Measurements from ENCODE around the gene PGF. TPM values are rescaled to one million over a fixed set of nuclear protein-coding genes. Genes with fewer than 3 reads are reported as not detected.

Gene PGF
- total and polyA plus RNA-seq, 2 experiments from 2014 or later = 25.0 to 31.0 TPM

DNA sequence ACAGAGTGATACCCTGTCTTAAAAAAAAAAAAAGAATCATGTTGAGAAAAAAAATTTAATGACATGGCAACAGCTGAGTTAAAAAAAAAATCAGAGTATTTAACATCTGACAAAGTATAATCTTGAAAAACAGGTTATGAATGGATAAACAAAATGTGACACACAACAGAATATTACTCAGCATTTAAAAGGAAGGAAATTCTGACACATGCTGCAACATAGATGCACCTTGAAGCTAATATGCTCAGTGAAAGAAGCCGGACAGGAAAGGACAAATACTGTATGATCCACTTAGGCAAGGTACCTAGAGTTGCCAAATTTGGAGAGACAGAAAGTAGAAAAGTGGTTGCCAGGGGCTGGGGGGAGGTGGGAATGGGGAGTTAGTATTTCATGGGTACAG, 27.9 kb upstream of the PGF start:
- Histone ChIP-seq H3K9me2 (replicated peaks; ENCODE audit: insufficient read depth) (no peaks in the 10 kb centered on the region), H3K4me2 (no peak overlapping the region), H3K9me3 (ENCODE audit: low read depth) (no peaks in the 10 kb centered on the region), H3K36me3 (replicated peaks; ENCODE audit: insufficient read depth, low read depth) (no peaks in the 10 kb centered on the region), H3K27ac (no peak overlapping the region), H3K79me2 (no peaks in the 10 kb centered on the region), H4K20me1 (ENCODE audit: insufficient read depth, poor library complexity, severe bottlenecking) (no peaks in the 10 kb centered on the region), H3K4me1 (ENCODE audit: insufficient read depth) (peaks cover 28% of the 10 kb centered on the region), H2AFZ (no peak overlapping the region), H3K27me3 (no peaks in the 10 kb centered on the region), H3K4me3 (no peak overlapping the region)
- no peak for DNase-seq (ENCODE audit: low spot score)
- TF ChIP-seq EZH2 (IDR thresholded peaks at IDR 0.05; ENCODE audit: borderline replicate concordance) (no peak), EZH2phosphoT487 (IDR thresholded peaks at IDR 0.05; ENCODE audit: low read depth, severe bottlenecking, unreplicated experiment) (no peak)
- TF ChIP-seq, protein P1, sequence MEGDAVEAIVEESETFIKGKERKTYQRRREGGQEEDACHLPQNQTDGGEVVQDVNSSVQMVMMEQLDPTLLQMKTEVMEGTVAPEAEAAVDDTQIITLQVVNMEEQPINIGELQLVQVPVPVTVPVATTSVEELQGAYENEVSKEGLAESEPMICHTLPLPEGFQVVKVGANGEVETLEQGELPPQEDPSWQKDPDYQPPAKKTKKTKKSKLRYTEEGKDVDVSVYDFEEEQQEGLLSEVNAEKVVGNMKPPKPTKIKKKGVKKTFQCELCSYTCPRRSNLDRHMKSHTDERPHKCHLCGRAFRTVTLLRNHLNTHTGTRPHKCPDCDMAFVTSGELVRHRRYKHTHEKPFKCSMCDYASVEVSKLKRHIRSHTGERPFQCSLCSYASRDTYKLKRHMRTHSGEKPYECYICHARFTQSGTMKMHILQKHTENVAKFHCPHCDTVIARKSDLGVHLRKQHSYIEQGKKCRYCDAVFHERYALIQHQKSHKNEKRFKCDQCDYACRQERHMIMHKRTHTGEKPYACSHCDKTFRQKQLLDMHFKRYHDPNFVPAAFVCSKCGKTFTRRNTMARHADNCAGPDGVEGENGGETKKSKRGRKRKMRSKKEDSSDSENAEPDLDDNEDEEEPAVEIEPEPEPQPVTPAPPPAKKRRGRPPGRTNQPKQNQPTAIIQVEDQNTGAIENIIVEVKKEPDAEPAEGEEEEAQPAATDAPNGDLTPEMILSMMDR (IDR thresholded peaks at IDR 0.05; ENCODE audit: poor library complexity) = no peak
- 94% methylated on average over 1 of the region's 1 CpG for WGBS (ENCODE audit: low lambda C conversion rate, missing lambda C conversion rate)

- H4K20me1 ChIP-seq (ENCODE audit: insufficient read depth, poor library complexity, severe bottlenecking) = no peaks in the 10 kb centered on the region
- no peak overlapping the region for H2AFZ ChIP-seq
- no peaks in the 10 kb centered on the region for H3K36me3 ChIP-seq (replicated peaks; ENCODE audit: insufficient read depth, low read depth)
- H3K9me3 ChIP-seq (ENCODE audit: low read depth) = no peaks in the 10 kb centered on the region
- H3K4me1 ChIP-seq (ENCODE audit: insufficient read depth) = peaks cover 35% of the 10 kb centered on the region
- no peaks in the 10 kb centered on the region for H3K79me2 ChIP-seq
- 93% methylated on average over 4 of the region's 4 CpGs for WGBS (ENCODE audit: low lambda C conversion rate, missing lambda C conversion rate)
- H3K27me3 ChIP-seq = no peaks in the 10 kb centered on the region
- H3K4me3 ChIP-seq = no peak overlapping the region
- H3K27ac ChIP-seq = no peak overlapping the region
- no peaks in the 10 kb centered on the region for H3K9me2 ChIP-seq (replicated peaks; ENCODE audit: insufficient read depth)
- no peak overlapping the region for H3K4me2 ChIP-seq
- no peak for DNase-seq (ENCODE audit: low spot score)
- TF ChIP-seq, protein P1 (IDR thresholded peaks at IDR 0.05; ENCODE audit: poor library complexity) = no peak
- TF ChIP-seq EZH2phosphoT487 (IDR thresholded peaks at IDR 0.05; ENCODE audit: low read depth, severe bottlenecking, unreplicated experiment) (no peak), EZH2 (IDR thresholded peaks at IDR 0.05; ENCODE audit: borderline replicate concordance) (no peak)
Observed at GRCh38 chr14:74982661-74983060, 27.3 kb upstream of the PGF start.

GRCh38 chr14:74981833-74982232, 26.4 kb upstream of the PGF start:
- Histone ChIP-seq H3K36me3 (replicated peaks; ENCODE audit: insufficient read depth, low read depth) (no peaks in the 10 kb centered on the region), H2AFZ (no peak overlapping the region), H3K27me3 (no peaks in the 10 kb centered on the region), H3K9me3 (ENCODE audit: low read depth) (no peaks in the 10 kb centered on the region), H3K4me2 (no peak overlapping the region), H3K79me2 (no peaks in the 10 kb centered on the region), H4K20me1 (ENCODE audit: insufficient read depth, poor library complexity, severe bottlenecking) (no peaks in the 10 kb centered on the region), H3K4me3 (no peak overlapping the region), H3K27ac (no peak overlapping the region), H3K4me1 (ENCODE audit: insufficient read depth) (peaks cover 42% of the 10 kb centered on the region), H3K9me2 (replicated peaks; ENCODE audit: insufficient read depth) (no peaks in the 10 kb centered on the region)
- no peak for DNase-seq (ENCODE audit: low spot score)
- 98% methylated on average over 5 of the region's 5 CpGs for WGBS (ENCODE audit: low lambda C conversion rate, missing lambda C conversion rate)
- TF ChIP-seq, protein P1 (IDR thresholded peaks at IDR 0.05; ENCODE audit: poor library complexity) = no peak
- no peak for TF ChIP-seq EZH2 (IDR thresholded peaks at IDR 0.05; ENCODE audit: borderline replicate concordance)
- TF ChIP-seq EZH2phosphoT487 (IDR thresholded peaks at IDR 0.05; ENCODE audit: low read depth, severe bottlenecking, unreplicated experiment) = no peak

DNA sequence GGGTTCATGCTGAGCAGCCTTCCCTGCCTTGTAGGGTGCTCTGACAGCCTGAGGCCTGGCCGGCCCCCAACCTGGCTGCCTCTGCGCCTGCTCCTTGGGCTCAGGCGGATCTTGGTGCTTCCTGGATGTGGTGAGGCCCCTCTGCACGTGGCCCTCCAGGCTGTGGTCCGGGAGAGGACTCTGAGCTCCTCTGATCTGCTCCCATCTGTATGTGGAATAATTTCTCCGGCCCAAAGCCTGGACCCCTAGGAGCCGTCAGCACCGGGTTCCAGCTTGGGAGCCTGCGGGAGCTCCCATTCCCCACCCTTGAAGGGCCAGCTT, 26.0 kb upstream of the PGF start:
- DNase-seq (ENCODE audit: low spot score) = no peak
- TF ChIP-seq, protein P1 (IDR thresholded peaks at IDR 0.05; ENCODE audit: poor library complexity) = no peak
- TF ChIP-seq EZH2 (IDR thresholded peaks at IDR 0.05; ENCODE audit: borderline replicate concordance) = no peak
- TF ChIP-seq EZH2phosphoT487 (IDR thresholded peaks at IDR 0.05; ENCODE audit: low read depth, severe bottlenecking, unreplicated experiment) = no peak
- Histone ChIP-seq H3K36me3 (replicated peaks; ENCODE audit: insufficient read depth, low read depth) (no peaks in the 10 kb centered on the region), H2AFZ (no peak overlapping the region), H3K4me2 (no peak overlapping the region), H3K27ac (peak overlapping the region; percentile 77), H4K20me1 (ENCODE audit: insufficient read depth, poor library complexity, severe bottlenecking) (no peaks in the 10 kb centered on the region), H3K4me1 (ENCODE audit: insufficient read depth) (peaks cover 44% of the 10 kb centered on the region), H3K9me3 (ENCODE audit: low read depth) (no peaks in the 10 kb centered on the region), H3K4me3 (no peak overlapping the region), H3K27me3 (no peaks in the 10 kb centered on the region), H3K9me2 (replicated peaks; ENCODE audit: insufficient read depth) (no peaks in the 10 kb centered on the region), H3K79me2 (no peaks in the 10 kb centered on the region)
- 83% methylated on average over 9 of the region's 9 CpGs for WGBS (ENCODE audit: low lambda C conversion rate, missing lambda C conversion rate)

All from hepatocyte (in vitro differentiated cells).